SK-N-SH (cell line): Measurements from ENCODE around the gene NOBOX. TPM values are rescaled to one million over a fixed set of nuclear protein-coding genes. Genes with fewer than 3 reads are reported as not detected.

ENCODE experiments used
- CTCF ChIA-PET: fragments of 300-600, 350-600 bp; formaldehyde crosslinking; extraction: SDS; loops from one replicate; lab custom pipeline; 2021; lab: Yijun Ruan, JAX
- POLR2A ChIA-PET: fragments of 350-600 bp; sonication (Branson Sonifier 250); formaldehyde crosslinking; extraction: SDS; loops from one replicate; lab custom pipeline; 2020; ENCODE audit warnings: antibody characterized with exemption, inconsistent platforms; lab: Yijun Ruan, JAX
- DNase-seq: peaks from one replicate; pipeline ENCODE4 v3.0.0; 2012
- H2AFZ ChIP-seq: fragments of 200-600 bp; sonication (generic); 2 replicates; pipeline ENCODE4 v1.8.1; 2016; ENCODE audit warnings: antibody characterized with exemption, mild to moderate bottlenecking, low read depth
- H3F3A ChIP-seq: fragments of 200-600 bp; sonication (generic); replicated peaks from 2 replicates; pipeline ENCODE3; 2016; ENCODE audit warnings: antibody characterized with exemption, mild to moderate bottlenecking; ENCODE audit not compliant: insufficient read depth
- H3K27ac ChIP-seq, 2 experiments: fragments of 200-500 bp in 1 of 2; fragments of 200-600 bp in 1 of 2; sonication (Bioruptor generic) in 1 of 2; sonication (generic), shearing (Covaris generic) in 1 of 2; 2 replicates each; pipeline versions ENCODE4 v1.5.1 to v1.6.1; 2014 to 2016; ENCODE audit warnings: low read depth in 2 of 2, inconsistent platforms in 1 of 2, low read length in 1 of 2, mild to moderate bottlenecking in 1 of 2, mixed read lengths in 1 of 2
- H3K27me3 ChIP-seq: fragments of 200-600 bp; sonication (generic), shearing (Covaris generic); 2 replicates; pipeline ENCODE4 v1.6.1; 2016; ENCODE audit warnings: mixed run types; ENCODE audit not compliant: insufficient read depth
- H3K36me3 ChIP-seq, 2 experiments: fragments of 200-500 bp in 1 of 2; fragments of 200-600 bp in 1 of 2; sonication (Bioruptor generic) in 1 of 2; sonication (generic) in 1 of 2; replicated peaks in 1 of 2; 2 replicates each; pipeline versions ENCODE3 to v1.5.1; 2014 to 2016; ENCODE audit warnings: low read length in 1 of 2, mild to moderate bottlenecking in 1 of 2; ENCODE audit not compliant: insufficient read depth in 2 of 2, control insufficient read depth in 1 of 2
- H3K4me1 ChIP-seq, 2 experiments: fragments of 200-500 bp in 1 of 2; fragments of 200-600 bp in 1 of 2; sonication (Bioruptor generic) in 1 of 2; sonication (generic), shearing (Covaris generic) in 1 of 2; 2 replicates each; pipeline versions ENCODE4 v1.5.1 to v1.6.1; 2014 to 2016; ENCODE audit warnings: low read depth in 1 of 2, low read length in 1 of 2, mixed run types in 1 of 2; ENCODE audit not compliant: insufficient read depth in 2 of 2, control insufficient read depth in 1 of 2
- H3K4me2 ChIP-seq: fragments of 200-600 bp; sonication (generic), shearing (Covaris generic); 2 replicates; pipeline ENCODE4 v1.6.1; 2017; ENCODE audit warnings: mixed run types
- H3K4me3 ChIP-seq, 2 experiments: fragments of 200-500 bp in 1 of 2; fragments of 200-600 bp in 1 of 2; sonication (Bioruptor generic) in 1 of 2; sonication (generic), shearing (Covaris generic) in 1 of 2; 2 replicates each; pipeline versions ENCODE4 v1.5.1 to v1.8.1; 2014 to 2016; ENCODE audit warnings: low read depth in 2 of 2, inconsistent platforms in 1 of 2, low read length in 1 of 2, mild to moderate bottlenecking in 1 of 2, mixed read lengths in 1 of 2, moderate library complexity in 1 of 2
- H3K79me2 ChIP-seq: fragments of 200-600 bp; sonication (generic); 2 replicates; pipeline ENCODE4 v1.8.1; 2017; ENCODE audit warnings: mild to moderate bottlenecking; ENCODE audit not compliant: insufficient read depth
- H3K9ac ChIP-seq: fragments of 200-600 bp; sonication (generic); 2 replicates; pipeline ENCODE4 v1.6.1; 2017; ENCODE audit warnings: mixed run types
- H3K9me2 ChIP-seq: fragments of 200-600 bp; sonication (generic); 2 replicates; pipeline ENCODE4 v1.6.1; 2017; ENCODE audit warnings: mixed run types
- H3K9me3 ChIP-seq: fragments of 200-600 bp; sonication (generic); 2 replicates; pipeline ENCODE4 v1.6.1; 2017; ENCODE audit warnings: mixed run types, mild to moderate bottlenecking, moderate library complexity
- H4K20me1 ChIP-seq: fragments of 200-600 bp; sonication (generic); 2 replicates; pipeline ENCODE4 v1.6.1; 2017; ENCODE audit warnings: mild to moderate bottlenecking, mixed run types; ENCODE audit not compliant: insufficient read depth
- CHD2 ChIP-seq: fragments of 150-350 bp; IDR thresholded peaks from 2 replicates; pipeline ENCODE4 v1.6.1; 2018; ENCODE audit warnings: low read length; ENCODE audit not compliant: partially characterized antibody
- ELF1 ChIP-seq: IDR thresholded peaks from 2 replicates; pipeline ENCODE4 v1.4.0; 2012
- EZH2phosphoT487 ChIP-seq: fragments of 200-600 bp; sonication (generic); IDR thresholded peaks from 2 replicates; pipeline ENCODE4 v1.6.1; 2017; ENCODE audit warnings: low read depth, mixed run types, mild to moderate bottlenecking, antibody characterized with exemption, moderate library complexity, borderline replicate concordance
- FOXJ3 ChIP-seq: sonication (generic); formaldehyde crosslinking; IDR thresholded peaks from 2 replicates; pipeline ENCODE4 v1.5.1; 2020; ENCODE audit warnings: mild to moderate bottlenecking, missing genetic modification reagents
- GABPA ChIP-seq: IDR thresholded peaks from 2 replicates; pipeline ENCODE4 v1.4.0; 2012; ENCODE audit warnings: low read depth, mild to moderate bottlenecking
- GATA2 ChIP-seq: sonication (generic); formaldehyde crosslinking; IDR thresholded peaks from 2 replicates; pipeline ENCODE4 v1.5.0; 2020; ENCODE audit warnings: mild to moderate bottlenecking, missing genetic modification reagents
- IRF3 ChIP-seq: fragments of 150-350 bp; IDR thresholded peaks from 2 replicates; pipeline ENCODE4 v1.6.1; 2016; ENCODE audit warnings: mild to moderate bottlenecking, low read depth, low read length
- JUND ChIP-seq: IDR thresholded peaks from 2 replicates; pipeline ENCODE4 v1.4.0; 2012
- MEF2A ChIP-seq: IDR thresholded peaks from 2 replicates; pipeline ENCODE4 v1.4.0; 2012; ENCODE audit warnings: low read depth, borderline replicate concordance
- MXI1 ChIP-seq: IDR thresholded peaks from 2 replicates; pipeline ENCODE4 v1.6.1; 2012; ENCODE audit warnings: mild to moderate bottlenecking, low read depth, low read length, improper control_type of control experiment
- NFIC ChIP-seq: IDR thresholded peaks from 2 replicates; pipeline ENCODE4 v1.4.0; 2012; ENCODE audit warnings: borderline replicate concordance
- PBX3 ChIP-seq: IDR thresholded peaks from 2 replicates; pipeline ENCODE4; 2012
- POLR2AphosphoS5 ChIP-seq: IDR thresholded peaks from 2 replicates; pipeline ENCODE4 v1.6.1; 2012; ENCODE audit warnings: low read depth, low read length
- RAD21 ChIP-seq: IDR thresholded peaks from 2 replicates; pipeline ENCODE4 v1.6.1; 2012; ENCODE audit warnings: mild to moderate bottlenecking, low read length
- RCOR1 ChIP-seq: fragments of 150-350 bp; IDR thresholded peaks from 2 replicates; pipeline ENCODE4 v1.6.1; 2017; ENCODE audit warnings: antibody characterized with exemption, low read length
- REST ChIP-seq: IDR thresholded peaks from 2 replicates; pipeline ENCODE4 v1.6.1; 2012; ENCODE audit warnings: mild to moderate bottlenecking, low read depth, low read length, moderate library complexity
- RXRA ChIP-seq: IDR thresholded peaks from 2 replicates; pipeline ENCODE4 v1.4.0; 2012; ENCODE audit warnings: low read depth, mild to moderate bottlenecking, borderline replicate concordance
- SMC3 ChIP-seq: IDR thresholded peaks from 2 replicates; pipeline ENCODE4 v1.6.1; 2012; ENCODE audit warnings: low read depth, low read length, improper control_type of control experiment
- TCF12 ChIP-seq: IDR thresholded peaks from 2 replicates; pipeline ENCODE4 v1.4.0; 2012
- TEAD4 ChIP-seq: IDR thresholded peaks from 2 replicates; pipeline ENCODE4 v1.4.0; 2012; ENCODE audit warnings: mild to moderate bottlenecking, borderline replicate concordance; ENCODE audit not compliant: insufficient read depth
- USF2 ChIP-seq: fragments of 150-350 bp; IDR thresholded peaks from 2 replicates; pipeline ENCODE4 v1.6.1; 2017; ENCODE audit warnings: antibody characterized with exemption, low read length, low read depth, borderline replicate concordance
- YY1 ChIP-seq: IDR thresholded peaks from 2 replicates; pipeline ENCODE4 v1.4.0; 2012; ENCODE audit warnings: low read depth, mild to moderate bottlenecking
- WGBS: methylation state at CpG from one replicate; pipeline ENCODE4 v1.1.6; 2017; ENCODE audit warnings: low lambda C conversion rate; 5-methylcytosine and 5-hydroxymethylcytosine counted together
- polyA plus RNA-seq, 3 experiments: library from polyadenylated mRNA; depleted of rRNA; stranded (reverse); fragments of >200 nt; gene quantifications; 2 replicates each; pipeline ENCODE4 v1.2.3, GENCODE V29; 2012

Gene NOBOX
- polyA plus RNA-seq, 1 of the 3 experiments (the other 2 are of a cell fraction), result not detected

- TF ChIP-seq FOXJ3 (CRISPR knock-in tag), result no peak
- TF ChIP-seq GATA2 (CRISPR knock-in tag), result no peak
- no peak for TF ChIP-seq RAD21
- TF ChIP-seq CHD2, result no peak
- no peak for TF ChIP-seq USF2
- TF ChIP-seq IRF3, result no peak
- no peak for TF ChIP-seq SMC3
- no peak for TF ChIP-seq PBX3
- no peak for TF ChIP-seq JUND
- TF ChIP-seq, all 33 proteins: peak for 0
Observed at GRCh38 chr7:144404946-144405345, 1.5 kb upstream of the NOBOX start (continued).

GRCh38 chr7:144403102-144403501 lies 391 bp downstream of the NOBOX start:
- ChIA-PET CTCF (interaction anchor here (0.7 to 4.8 kb wide), 2 partner anchors 11 to 1623 kb away, joined by 3 to 36 read pairs; no protein-coding TSS in a partner anchor), POLR2A (no interaction called here)
- H3K9ac ChIP-seq, result no peak overlapping the region
- H3K79me2 ChIP-seq, result no peaks in the 10 kb centered on the region
- no peaks in the 10 kb centered on the region for H4K20me1 ChIP-seq
- TF ChIP-seq POLR2AphosphoS5 (no peak), EZH2phosphoT487 (no peak), TEAD4 (no peak), RCOR1 (no peak), GABPA (no peak), MEF2A (no peak), JUND (no peak), FOXJ3 (CRISPR knock-in tag) (no peak), MXI1 (no peak), PBX3 (no peak), ELF1 (no peak), RAD21 (no peak), YY1 (no peak), RXRA (no peak), TCF12 (no peak), IRF3 (no peak), REST (no peak), NFIC (no peak), CHD2 (no peak), SMC3 (no peak)
- no peaks in the 10 kb centered on the region for H3K36me3 ChIP-seq
- H3F3A ChIP-seq, result no peaks in the 10 kb centered on the region
- H3K4me3 ChIP-seq, result no peak overlapping the region
- H3K4me1 ChIP-seq, result no peaks in the 10 kb centered on the region
- no peak for DNase-seq
- H2AFZ ChIP-seq, result no peak overlapping the region
- no peak overlapping the region for H3K27ac ChIP-seq
- H3K4me2 ChIP-seq, result no peak overlapping the region
- peaks cover 62% of the 10 kb centered on the region; the same call in 1 of the 2 replicates for H3K27me3 ChIP-seq
- WGBS, result 50% methylated on average over 8 of the region's 11 CpGs
- no peaks in the 10 kb centered on the region for H3K9me3 ChIP-seq
- no peaks in the 10 kb centered on the region for H3K9me2 ChIP-seq
